ENCODE data around the gene HMCN2.

Gene HMCN2

GRCh38 chr9:130341839-130342713 is 76.5 kb downstream of the HMCN2 start:
- no peaks in the 10 kb centered on the region for H3K27me3 ChIP-seq (ENCODE audit: control insufficient read depth, insufficient read depth, low read length)
- no peak overlapping the region for H3K9ac ChIP-seq (ENCODE audit: low read length)
- no peaks in the 10 kb centered on the region for H3K9me3 ChIP-seq (ENCODE audit: control insufficient read depth, insufficient read depth, low read depth, low read length)
- H3K4me1 ChIP-seq (ENCODE audit: control insufficient read depth, insufficient read depth, low read length) = peaks cover 6% of the 10 kb centered on the region
- no peak overlapping the region for H3K27ac ChIP-seq (ENCODE audit: low read depth, low read length)
- H3K4me3 ChIP-seq (ENCODE audit: low read depth, low read length) = no peak overlapping the region
- H3K36me3 ChIP-seq (ENCODE audit: control insufficient read depth, insufficient read depth, low read length) = no peaks in the 10 kb centered on the region

DNA sequence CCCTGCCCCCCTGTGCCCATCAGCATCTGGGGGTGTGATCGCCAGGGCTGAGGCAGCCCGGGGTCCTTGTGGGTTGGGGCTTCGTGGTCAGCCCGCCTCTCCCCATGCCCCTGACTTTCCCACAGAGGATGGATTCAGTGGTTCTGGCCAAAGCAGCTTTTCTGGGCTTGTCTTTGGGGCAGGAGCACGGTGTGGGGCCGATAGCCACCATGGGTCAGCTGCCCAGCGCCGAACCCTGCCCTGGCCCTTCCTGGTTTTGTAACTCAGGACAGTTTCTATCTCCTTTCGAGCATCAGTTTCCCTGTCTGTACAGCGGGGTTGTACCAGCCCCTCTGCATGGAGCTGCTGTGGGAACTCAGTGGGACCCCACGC is 77.1 kb downstream of the HMCN2 start:
- H3K27me3 ChIP-seq (ENCODE audit: control insufficient read depth, insufficient read depth, low read length) = no peaks in the 10 kb centered on the region
- H3K4me3 ChIP-seq (ENCODE audit: low read depth, low read length) = no peak overlapping the region
- H3K4me1 ChIP-seq (ENCODE audit: control insufficient read depth, insufficient read depth, low read length) = peaks cover 6% of the 10 kb centered on the region
- no peak overlapping the region for H3K27ac ChIP-seq (ENCODE audit: low read depth, low read length)
- no peaks in the 10 kb centered on the region for H3K9me3 ChIP-seq (ENCODE audit: control insufficient read depth, insufficient read depth, low read depth, low read length)
- no peaks in the 10 kb centered on the region for H3K36me3 ChIP-seq (ENCODE audit: control insufficient read depth, insufficient read depth, low read length)
- H3K9ac ChIP-seq (ENCODE audit: low read length) = no peak overlapping the region

DNA sequence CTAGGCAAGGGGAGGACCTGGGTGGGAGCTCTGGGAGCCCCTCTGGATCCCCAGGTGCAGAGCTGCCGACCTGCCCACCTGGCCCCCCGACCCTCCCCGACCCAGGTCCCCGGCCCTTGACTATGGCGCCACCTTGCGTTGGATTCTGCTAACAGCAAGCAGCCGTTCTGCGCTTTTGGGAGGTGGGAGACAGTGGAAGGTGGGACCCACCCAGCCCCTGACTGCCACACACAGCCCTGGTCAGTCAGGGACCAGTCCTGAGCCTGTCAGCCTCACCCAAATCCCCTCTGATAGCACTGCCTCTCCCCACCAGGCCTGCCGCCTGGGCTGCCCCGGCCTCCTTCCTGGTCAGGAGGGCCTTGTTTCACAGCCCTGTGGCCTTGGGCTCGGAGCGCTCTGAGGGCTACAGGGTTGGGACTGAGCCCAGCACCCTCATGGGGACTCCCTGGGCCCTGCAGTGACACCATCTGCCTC is 77.9 kb downstream of the HMCN2 start:
- peaks cover 6% of the 10 kb centered on the region for H3K4me1 ChIP-seq (ENCODE audit: control insufficient read depth, insufficient read depth, low read length)
- no peaks in the 10 kb centered on the region for H3K27me3 ChIP-seq (ENCODE audit: control insufficient read depth, insufficient read depth, low read length)
- H3K4me3 ChIP-seq (ENCODE audit: low read depth, low read length) = no peak overlapping the region
- H3K36me3 ChIP-seq (ENCODE audit: control insufficient read depth, insufficient read depth, low read length) = no peaks in the 10 kb centered on the region
- H3K9me3 ChIP-seq (ENCODE audit: control insufficient read depth, insufficient read depth, low read depth, low read length) = no peaks in the 10 kb centered on the region
- H3K9ac ChIP-seq (ENCODE audit: low read length) = no peak overlapping the region
- no peak overlapping the region for H3K27ac ChIP-seq (ENCODE audit: low read depth, low read length)

- H3K36me3 ChIP-seq (ENCODE audit: control insufficient read depth, insufficient read depth, low read length) = no peaks in the 10 kb centered on the region
- H3K4me3 ChIP-seq (ENCODE audit: low read depth, low read length) = no peak overlapping the region
- no peak overlapping the region for H3K9ac ChIP-seq (ENCODE audit: low read length)
- H3K9me3 ChIP-seq (ENCODE audit: control insufficient read depth, insufficient read depth, low read depth, low read length) = no peaks in the 10 kb centered on the region
- no peak overlapping the region for H3K27ac ChIP-seq (ENCODE audit: low read depth, low read length)
- H3K27me3 ChIP-seq (ENCODE audit: control insufficient read depth, insufficient read depth, low read length) = no peaks in the 10 kb centered on the region
- peaks cover 6% of the 10 kb centered on the region for H3K4me1 ChIP-seq (ENCODE audit: control insufficient read depth, insufficient read depth, low read length)
Measured at GRCh38 chr9:130344366-130344765, 78.8 kb downstream of the HMCN2 start.

- Histone ChIP-seq H3K36me3 (ENCODE audit: control insufficient read depth, insufficient read depth, low read length) (no peaks in the 10 kb centered on the region), H3K9ac (ENCODE audit: low read length) (no peak overlapping the region), H3K27ac (ENCODE audit: low read depth, low read length) (no peak overlapping the region), H3K27me3 (ENCODE audit: control insufficient read depth, insufficient read depth, low read length) (no peaks in the 10 kb centered on the region), H3K4me1 (ENCODE audit: control insufficient read depth, insufficient read depth, low read length) (peaks cover 6% of the 10 kb centered on the region), H3K4me3 (ENCODE audit: low read depth, low read length) (no peak overlapping the region), H3K9me3 (ENCODE audit: control insufficient read depth, insufficient read depth, low read depth, low read length) (no peaks in the 10 kb centered on the region)
Measured at GRCh38 chr9:130345009-130345896, 79.7 kb downstream of the HMCN2 start.

GRCh38 chr9:130345897-130346385 is 80.4 kb downstream of the HMCN2 start:
- no peak overlapping the region for H3K9ac ChIP-seq (ENCODE audit: low read length)
- no peaks in the 10 kb centered on the region for H3K27me3 ChIP-seq (ENCODE audit: control insufficient read depth, insufficient read depth, low read length)
- peaks cover 6% of the 10 kb centered on the region for H3K4me1 ChIP-seq (ENCODE audit: control insufficient read depth, insufficient read depth, low read length)
- H3K4me3 ChIP-seq (ENCODE audit: low read depth, low read length) = no peak overlapping the region
- H3K9me3 ChIP-seq (ENCODE audit: control insufficient read depth, insufficient read depth, low read depth, low read length) = no peaks in the 10 kb centered on the region
- no peaks in the 10 kb centered on the region for H3K36me3 ChIP-seq (ENCODE audit: control insufficient read depth, insufficient read depth, low read length)
- no peak overlapping the region for H3K27ac ChIP-seq (ENCODE audit: low read depth, low read length)

- no peak overlapping the region for H3K4me3 ChIP-seq (ENCODE audit: low read depth, low read length)
- no peak overlapping the region for H3K27ac ChIP-seq (ENCODE audit: low read depth, low read length)
- H3K9me3 ChIP-seq (ENCODE audit: control insufficient read depth, insufficient read depth, low read depth, low read length) = no peaks in the 10 kb centered on the region
- H3K9ac ChIP-seq (ENCODE audit: low read length) = no peak overlapping the region
- peaks cover 6% of the 10 kb centered on the region for H3K4me1 ChIP-seq (ENCODE audit: control insufficient read depth, insufficient read depth, low read length)
- H3K27me3 ChIP-seq (ENCODE audit: control insufficient read depth, insufficient read depth, low read length) = no peaks in the 10 kb centered on the region
- H3K36me3 ChIP-seq (ENCODE audit: control insufficient read depth, insufficient read depth, low read length) = no peaks in the 10 kb centered on the region
Measured at GRCh38 chr9:130346431-130346830, 80.9 kb downstream of the HMCN2 start.

DNA sequence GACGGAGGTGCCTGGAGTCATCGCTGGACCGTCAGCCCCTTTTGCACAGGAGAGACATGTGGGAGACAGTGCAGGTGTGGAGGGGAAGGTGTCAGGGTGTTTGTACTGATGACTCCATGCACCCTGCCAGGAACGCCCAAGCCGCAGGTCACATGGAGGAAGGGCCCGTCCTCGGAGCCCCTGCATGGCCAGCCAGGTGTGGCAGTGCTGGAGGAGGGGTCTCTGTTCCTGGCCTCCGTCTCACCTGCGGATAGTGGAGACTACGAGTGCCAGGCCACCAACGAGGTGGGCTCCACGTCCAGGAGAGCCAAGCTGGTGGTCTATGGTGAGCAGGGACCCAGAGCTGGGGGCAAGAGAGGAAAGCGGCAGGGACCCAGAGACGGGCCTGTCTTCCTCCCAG is 81.5 kb downstream of the HMCN2 start:
- Histone ChIP-seq H3K4me1 (ENCODE audit: control insufficient read depth, insufficient read depth, low read length) (peaks cover 6% of the 10 kb centered on the region), H3K9me3 (ENCODE audit: control insufficient read depth, insufficient read depth, low read depth, low read length) (no peaks in the 10 kb centered on the region), H3K9ac (ENCODE audit: low read length) (no peak overlapping the region), H3K4me3 (ENCODE audit: low read depth, low read length) (no peak overlapping the region), H3K27me3 (ENCODE audit: control insufficient read depth, insufficient read depth, low read length) (no peaks in the 10 kb centered on the region), H3K27ac (ENCODE audit: low read depth, low read length) (no peak overlapping the region), H3K36me3 (ENCODE audit: control insufficient read depth, insufficient read depth, low read length) (no peaks in the 10 kb centered on the region)

- H3K36me3 ChIP-seq (ENCODE audit: control insufficient read depth, insufficient read depth, low read length) = no peaks in the 10 kb centered on the region
- H3K9me3 ChIP-seq (ENCODE audit: control insufficient read depth, insufficient read depth, low read depth, low read length) = no peaks in the 10 kb centered on the region
- H3K9ac ChIP-seq (ENCODE audit: low read length) = no peak overlapping the region
- peaks cover 6% of the 10 kb centered on the region for H3K4me1 ChIP-seq (ENCODE audit: control insufficient read depth, insufficient read depth, low read length)
- H3K27me3 ChIP-seq (ENCODE audit: control insufficient read depth, insufficient read depth, low read length) = no peaks in the 10 kb centered on the region
- H3K4me3 ChIP-seq (ENCODE audit: low read depth, low read length) = no peak overlapping the region
- H3K27ac ChIP-seq (ENCODE audit: low read depth, low read length) = no peak overlapping the region
Measured at GRCh38 chr9:130347931-130348330, 82.4 kb downstream of the HMCN2 start.

DNA sequence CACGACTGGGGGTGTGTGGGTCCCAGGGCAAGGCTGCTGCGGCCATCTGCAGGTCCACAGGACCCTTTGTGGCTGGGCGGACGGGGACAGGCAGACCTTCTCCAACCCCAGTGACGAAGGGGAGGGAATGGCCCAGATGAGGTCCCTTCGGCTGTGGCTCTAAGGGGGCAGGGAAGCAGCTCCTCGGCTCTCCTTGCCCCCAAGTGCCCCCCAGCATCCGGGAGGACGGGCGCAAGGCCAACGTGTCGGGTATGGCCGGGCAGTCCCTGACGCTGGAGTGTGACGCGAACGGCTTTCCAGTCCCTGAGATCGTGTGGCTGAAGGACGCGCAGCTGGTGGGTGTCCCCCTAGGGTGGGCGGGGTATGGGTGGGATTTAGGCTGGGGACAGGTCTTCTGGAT is 82.8 kb downstream of the HMCN2 start:
- Histone ChIP-seq H3K27me3 (ENCODE audit: control insufficient read depth, insufficient read depth, low read length) (no peaks in the 10 kb centered on the region), H3K36me3 (ENCODE audit: control insufficient read depth, insufficient read depth, low read length) (no peaks in the 10 kb centered on the region), H3K9ac (ENCODE audit: low read length) (no peak overlapping the region), H3K27ac (ENCODE audit: low read depth, low read length) (no peak overlapping the region), H3K4me3 (ENCODE audit: low read depth, low read length) (no peak overlapping the region), H3K9me3 (ENCODE audit: control insufficient read depth, insufficient read depth, low read depth, low read length) (no peaks in the 10 kb centered on the region), H3K4me1 (ENCODE audit: control insufficient read depth, insufficient read depth, low read length) (peaks cover 6% of the 10 kb centered on the region)

DNA sequence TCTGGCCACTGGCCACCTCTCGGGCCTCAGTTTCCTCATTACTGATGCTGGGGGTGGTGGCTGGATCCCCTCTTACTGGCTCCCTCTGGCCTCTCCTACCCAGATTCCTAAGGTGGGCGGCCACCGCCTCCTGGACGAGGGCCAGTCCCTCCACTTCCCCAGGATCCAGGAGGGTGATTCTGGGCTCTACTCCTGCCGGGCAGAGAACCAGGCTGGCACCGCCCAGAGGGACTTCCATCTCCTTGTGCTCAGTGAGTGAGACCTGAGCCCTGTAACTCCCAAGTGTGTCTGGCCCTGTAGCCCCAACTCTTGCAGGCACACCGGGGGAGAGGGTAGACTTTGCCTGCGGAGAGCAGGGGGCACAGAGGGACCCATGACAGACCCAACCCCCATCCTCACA is 83.3 kb downstream of the HMCN2 start:
- Histone ChIP-seq H3K4me3 (ENCODE audit: low read depth, low read length) (no peak overlapping the region), H3K9ac (ENCODE audit: low read length) (no peak overlapping the region), H3K36me3 (ENCODE audit: control insufficient read depth, insufficient read depth, low read length) (no peaks in the 10 kb centered on the region), H3K27me3 (ENCODE audit: control insufficient read depth, insufficient read depth, low read length) (no peaks in the 10 kb centered on the region), H3K4me1 (ENCODE audit: control insufficient read depth, insufficient read depth, low read length) (peaks cover 6% of the 10 kb centered on the region), H3K27ac (ENCODE audit: low read depth, low read length) (no peak overlapping the region), H3K9me3 (ENCODE audit: control insufficient read depth, insufficient read depth, low read depth, low read length) (no peaks in the 10 kb centered on the region)

All from HUES6 (cell line).